Ishikawa (cell line): Measurements from ENCODE around the gene CCAR1.

Source experiments
- CEBPB ChIP-seq: IDR thresholded peaks from 2 replicates; pipeline ENCODE4 v1.6.1; 2012
- CREB1 ChIP-seq: IDR thresholded peaks from 2 replicates; pipeline ENCODE4 v1.6.1; 2012; ENCODE audit warnings: low read depth
- EP300 ChIP-seq: IDR thresholded peaks from 2 replicates; pipeline ENCODE4 v1.6.1; 2012; ENCODE audit warnings: borderline replicate concordance
- FOXM1 ChIP-seq: IDR thresholded peaks from 2 replicates; pipeline ENCODE4 v1.6.1; 2012; ENCODE audit warnings: low read depth, borderline replicate concordance
- RAD21 ChIP-seq: IDR thresholded peaks from 2 replicates; pipeline ENCODE4 v1.6.1; 2012; ENCODE audit warnings: low read depth
- TAF1 ChIP-seq: IDR thresholded peaks from 2 replicates; pipeline ENCODE4 v1.6.1; 2012; ENCODE audit warnings: low read depth, mild to moderate bottlenecking
- TEAD4 ChIP-seq: IDR thresholded peaks from 2 replicates; pipeline ENCODE4 v1.6.1; 2012
- YY1 ChIP-seq: IDR thresholded peaks from 2 replicates; pipeline ENCODE4 v1.6.1; 2012; ENCODE audit warnings: low read depth
- ZBTB7A ChIP-seq: IDR thresholded peaks from 2 replicates; pipeline ENCODE4 v1.6.1; 2012; ENCODE audit warnings: low read depth
- TF ChIP-seq, protein P1 (sequence below): IDR thresholded peaks from 2 replicates; pipeline ENCODE4 v1.6.1; 2012
- TF ChIP-seq, protein P2 (sequence below): IDR thresholded peaks from 2 replicates; pipeline ENCODE4 v1.6.1; 2012; ENCODE audit warnings: low read depth, mild to moderate bottlenecking
- TF ChIP-seq, protein P3 (sequence below): IDR thresholded peaks from 2 replicates; pipeline ENCODE4 v1.6.1; 2012

DNA sequence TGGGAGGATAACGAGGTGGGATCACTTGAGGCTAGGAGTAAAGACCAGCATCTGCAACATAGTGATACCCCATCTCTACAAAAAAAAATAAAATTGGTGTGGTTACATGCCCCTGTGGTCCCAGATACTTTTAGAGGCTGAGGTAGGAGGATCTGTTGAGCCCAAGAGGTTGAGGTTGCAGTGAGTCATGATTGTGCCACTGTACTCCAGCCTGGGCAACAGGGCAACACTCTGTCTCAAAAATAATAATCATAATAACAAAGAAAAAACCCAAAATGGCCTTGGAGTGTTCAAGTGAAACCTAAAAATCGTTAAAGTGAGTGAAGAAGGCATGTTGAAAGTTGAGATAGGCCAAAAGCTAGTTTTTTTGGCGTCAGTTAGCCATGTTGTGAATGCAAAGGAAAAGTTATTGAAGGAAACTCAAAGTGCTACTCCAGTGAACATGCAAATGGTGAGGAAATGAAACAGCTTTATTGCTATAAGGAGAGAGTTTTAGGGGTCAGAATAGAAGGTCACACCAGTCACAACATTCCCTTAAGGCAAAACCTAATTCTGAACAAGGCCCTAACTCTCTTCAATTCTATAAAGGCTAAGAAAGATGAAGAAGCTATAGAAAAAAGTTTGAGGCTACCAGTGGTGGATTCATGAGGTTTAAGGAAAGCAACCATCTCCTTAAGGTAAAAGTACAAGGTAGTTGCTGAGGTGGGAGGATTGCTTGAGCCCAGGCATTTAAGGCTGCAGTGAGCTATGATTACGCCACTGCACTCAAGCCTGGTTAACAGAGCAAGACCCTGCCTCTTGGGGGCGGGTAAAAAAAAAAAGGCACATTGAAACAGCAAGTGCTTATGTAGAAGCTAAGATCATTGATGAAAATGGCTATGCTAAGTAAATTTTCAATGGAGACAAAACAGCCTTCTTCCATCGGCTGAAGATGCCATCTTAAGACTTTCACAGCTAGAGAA is 60.9 kb downstream of the CCAR1 start:
- TF ChIP-seq EP300 (no peak), TAF1 (no peak), ZBTB7A (no peak), RAD21 (no peak), CEBPB (no peak), YY1 (no peak), CREB1 (no peak), TEAD4 (no peak), FOXM1 (no peak)
- TF ChIP-seq, protein P1, sequence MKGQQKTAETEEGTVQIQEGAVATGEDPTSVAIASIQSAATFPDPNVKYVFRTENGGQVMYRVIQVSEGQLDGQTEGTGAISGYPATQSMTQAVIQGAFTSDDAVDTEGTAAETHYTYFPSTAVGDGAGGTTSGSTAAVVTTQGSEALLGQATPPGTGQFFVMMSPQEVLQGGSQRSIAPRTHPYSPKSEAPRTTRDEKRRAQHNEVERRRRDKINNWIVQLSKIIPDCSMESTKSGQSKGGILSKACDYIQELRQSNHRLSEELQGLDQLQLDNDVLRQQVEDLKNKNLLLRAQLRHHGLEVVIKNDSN = no peak
- TF ChIP-seq, protein P2, sequence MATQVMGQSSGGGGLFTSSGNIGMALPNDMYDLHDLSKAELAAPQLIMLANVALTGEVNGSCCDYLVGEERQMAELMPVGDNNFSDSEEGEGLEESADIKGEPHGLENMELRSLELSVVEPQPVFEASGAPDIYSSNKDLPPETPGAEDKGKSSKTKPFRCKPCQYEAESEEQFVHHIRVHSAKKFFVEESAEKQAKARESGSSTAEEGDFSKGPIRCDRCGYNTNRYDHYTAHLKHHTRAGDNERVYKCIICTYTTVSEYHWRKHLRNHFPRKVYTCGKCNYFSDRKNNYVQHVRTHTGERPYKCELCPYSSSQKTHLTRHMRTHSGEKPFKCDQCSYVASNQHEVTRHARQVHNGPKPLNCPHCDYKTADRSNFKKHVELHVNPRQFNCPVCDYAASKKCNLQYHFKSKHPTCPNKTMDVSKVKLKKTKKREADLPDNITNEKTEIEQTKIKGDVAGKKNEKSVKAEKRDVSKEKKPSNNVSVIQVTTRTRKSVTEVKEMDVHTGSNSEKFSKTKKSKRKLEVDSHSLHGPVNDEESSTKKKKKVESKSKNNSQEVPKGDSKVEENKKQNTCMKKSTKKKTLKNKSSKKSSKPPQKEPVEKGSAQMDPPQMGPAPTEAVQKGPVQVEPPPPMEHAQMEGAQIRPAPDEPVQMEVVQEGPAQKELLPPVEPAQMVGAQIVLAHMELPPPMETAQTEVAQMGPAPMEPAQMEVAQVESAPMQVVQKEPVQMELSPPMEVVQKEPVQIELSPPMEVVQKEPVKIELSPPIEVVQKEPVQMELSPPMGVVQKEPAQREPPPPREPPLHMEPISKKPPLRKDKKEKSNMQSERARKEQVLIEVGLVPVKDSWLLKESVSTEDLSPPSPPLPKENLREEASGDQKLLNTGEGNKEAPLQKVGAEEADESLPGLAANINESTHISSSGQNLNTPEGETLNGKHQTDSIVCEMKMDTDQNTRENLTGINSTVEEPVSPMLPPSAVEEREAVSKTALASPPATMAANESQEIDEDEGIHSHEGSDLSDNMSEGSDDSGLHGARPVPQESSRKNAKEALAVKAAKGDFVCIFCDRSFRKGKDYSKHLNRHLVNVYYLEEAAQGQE = no peak
- TF ChIP-seq, protein P3, sequence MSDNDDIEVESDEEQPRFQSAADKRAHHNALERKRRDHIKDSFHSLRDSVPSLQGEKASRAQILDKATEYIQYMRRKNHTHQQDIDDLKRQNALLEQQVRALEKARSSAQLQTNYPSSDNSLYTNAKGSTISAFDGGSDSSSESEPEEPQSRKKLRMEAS = no peak
